ENCODE data around the gene PI16. TPM values are rescaled to one million over a fixed set of nuclear protein-coding genes. Genes with fewer than 3 reads are reported as not detected.

The PI16 gene
- total RNA-seq, 1 experiment from 2014 or later: 0.07 TPM

DNA sequence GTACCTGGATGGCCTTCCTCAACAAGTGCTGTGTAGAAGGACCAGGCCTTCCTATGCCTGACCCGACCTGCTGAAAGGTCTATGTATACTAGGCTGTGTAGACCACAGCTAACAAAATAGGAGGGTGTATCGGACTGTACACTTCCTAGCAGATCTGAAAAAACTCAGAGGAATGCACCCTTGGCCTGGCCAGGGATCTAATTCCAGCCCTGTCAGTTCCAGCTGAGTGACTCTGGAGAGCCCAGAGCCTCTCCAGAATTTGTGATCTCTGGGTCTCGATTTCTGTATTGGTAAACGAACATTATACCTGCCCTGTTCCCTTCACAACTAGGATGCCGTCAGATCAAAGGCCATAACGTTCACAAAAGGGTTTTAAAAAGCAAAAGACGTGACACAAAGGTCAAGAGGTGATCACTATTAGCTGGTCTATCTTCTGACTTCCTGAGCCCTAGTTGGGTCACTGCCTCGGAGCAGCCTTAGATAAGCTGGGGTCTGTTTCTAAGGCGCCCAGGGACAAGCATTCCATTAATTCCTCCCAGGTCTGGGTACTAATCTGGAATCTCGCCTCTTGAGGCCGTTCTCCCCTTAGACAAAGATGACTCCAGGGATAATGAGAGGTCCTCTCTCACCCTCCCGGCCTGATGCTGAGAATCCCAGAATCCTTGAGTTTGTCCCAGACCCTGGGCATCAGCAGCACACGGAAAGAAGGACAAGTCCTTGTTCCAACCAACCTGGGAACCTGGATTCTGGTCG, 17.6 kb downstream of the PI16 start:
- POLR2A ChIA-PET (ENCODE audit: unreplicated experiment): no interaction called here
- Histone ChIP-seq H3K9ac (ENCODE audit: low read length) (no peak overlapping the region), H3K9me2 (replicated peaks; ENCODE audit: low read length) (no peaks in the 10 kb centered on the region), H3K9me3 (ENCODE audit: low read length) (no peaks in the 10 kb centered on the region), H3K4me2 (ENCODE audit: low read length) (no peak overlapping the region), H2AFZ (ENCODE audit: low read length) (no peak overlapping the region), H3K4me1 (ENCODE audit: insufficient read depth, low read length) (no peaks in the 10 kb centered on the region), H3K4me3 (ENCODE audit: low read length) (no peak overlapping the region), H3K79me2 (ENCODE audit: low read length) (no peaks in the 10 kb centered on the region), H4K20me1 (ENCODE audit: low read length) (no peaks in the 10 kb centered on the region), H3F3A (ENCODE audit: low read length, unreplicated experiment) (no peaks in the 10 kb centered on the region), H3K27ac (ENCODE audit: low read length) (no peak overlapping the region), H3K27me3 (ENCODE audit: low read length) (no peaks in the 10 kb centered on the region), H3K36me3 (ENCODE audit: low read depth, low read length) (peaks cover 94% of the 10 kb centered on the region)
- TF ChIP-seq, protein P1, sequence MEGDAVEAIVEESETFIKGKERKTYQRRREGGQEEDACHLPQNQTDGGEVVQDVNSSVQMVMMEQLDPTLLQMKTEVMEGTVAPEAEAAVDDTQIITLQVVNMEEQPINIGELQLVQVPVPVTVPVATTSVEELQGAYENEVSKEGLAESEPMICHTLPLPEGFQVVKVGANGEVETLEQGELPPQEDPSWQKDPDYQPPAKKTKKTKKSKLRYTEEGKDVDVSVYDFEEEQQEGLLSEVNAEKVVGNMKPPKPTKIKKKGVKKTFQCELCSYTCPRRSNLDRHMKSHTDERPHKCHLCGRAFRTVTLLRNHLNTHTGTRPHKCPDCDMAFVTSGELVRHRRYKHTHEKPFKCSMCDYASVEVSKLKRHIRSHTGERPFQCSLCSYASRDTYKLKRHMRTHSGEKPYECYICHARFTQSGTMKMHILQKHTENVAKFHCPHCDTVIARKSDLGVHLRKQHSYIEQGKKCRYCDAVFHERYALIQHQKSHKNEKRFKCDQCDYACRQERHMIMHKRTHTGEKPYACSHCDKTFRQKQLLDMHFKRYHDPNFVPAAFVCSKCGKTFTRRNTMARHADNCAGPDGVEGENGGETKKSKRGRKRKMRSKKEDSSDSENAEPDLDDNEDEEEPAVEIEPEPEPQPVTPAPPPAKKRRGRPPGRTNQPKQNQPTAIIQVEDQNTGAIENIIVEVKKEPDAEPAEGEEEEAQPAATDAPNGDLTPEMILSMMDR (conservative IDR thresholded peaks at IDR 0.05; ENCODE audit: low read depth, low read length): no peak
- TF ChIP-seq EZH2 (IDR thresholded peaks at IDR 0.05; ENCODE audit: low read length, unreplicated experiment) (no peak), EZH2phosphoT487 (IDR thresholded peaks at IDR 0.05; ENCODE audit: borderline replicate concordance, low read length) (no peak)
- no TSS peak for BruUV-seq (replicated peaks)
- CTCF ChIA-PET: no interaction called here
- intact Hi-C loops (cut with micrococcal nuclease): no loop called here
- DNase-seq (no peak), ATAC-seq (no peak)

DNA sequence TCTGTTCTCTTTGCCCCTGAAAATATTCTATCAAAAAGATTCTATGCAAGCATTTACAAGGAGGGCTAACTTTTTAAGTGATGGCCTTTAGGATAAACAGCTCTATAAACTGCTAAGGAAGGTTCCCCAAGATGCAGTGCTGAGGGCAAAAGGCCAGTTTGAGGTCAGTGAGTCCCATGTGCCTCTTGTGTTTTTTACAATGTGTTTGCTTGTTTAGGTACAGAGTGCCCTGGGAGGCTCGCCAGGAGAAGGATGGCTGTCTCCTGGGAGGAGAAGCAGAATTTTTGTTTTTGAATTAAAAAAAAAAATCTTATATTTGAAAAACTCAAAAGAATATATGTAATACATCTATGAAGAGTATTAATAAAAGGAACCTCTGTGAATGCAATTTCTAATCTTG, 18.7 kb downstream of the PI16 start:
- ChIA-PET CTCF (no interaction called here), POLR2A (ENCODE audit: unreplicated experiment) (no interaction called here)
- Histone ChIP-seq H3K79me2 (ENCODE audit: low read length) (no peaks in the 10 kb centered on the region), H2AFZ (ENCODE audit: low read length) (no peak overlapping the region), H3K27me3 (ENCODE audit: low read length) (no peaks in the 10 kb centered on the region), H3F3A (ENCODE audit: low read length, unreplicated experiment) (no peaks in the 10 kb centered on the region), H3K9me2 (replicated peaks; ENCODE audit: low read length) (no peaks in the 10 kb centered on the region), H3K36me3 (ENCODE audit: low read depth, low read length) (peaks cover 94% of the 10 kb centered on the region), H3K4me3 (ENCODE audit: low read length) (no peak overlapping the region), H3K4me1 (ENCODE audit: insufficient read depth, low read length) (no peaks in the 10 kb centered on the region), H3K4me2 (ENCODE audit: low read length) (no peak overlapping the region), H3K9me3 (ENCODE audit: low read length) (no peaks in the 10 kb centered on the region), H3K27ac (ENCODE audit: low read length) (no peak overlapping the region), H4K20me1 (ENCODE audit: low read length) (no peaks in the 10 kb centered on the region), H3K9ac (ENCODE audit: low read length) (no peak overlapping the region)
- ATAC-seq: no peak
- TF ChIP-seq, protein P1 (conservative IDR thresholded peaks at IDR 0.05; ENCODE audit: low read depth, low read length): no peak
- TF ChIP-seq EZH2phosphoT487 (IDR thresholded peaks at IDR 0.05; ENCODE audit: borderline replicate concordance, low read length): no peak
- TF ChIP-seq EZH2 (IDR thresholded peaks at IDR 0.05; ENCODE audit: low read length, unreplicated experiment): no peak
- intact Hi-C loops (cut with micrococcal nuclease): no loop called here
- no TSS peak for BruUV-seq (replicated peaks)
- DNase-seq: no peak

DNA sequence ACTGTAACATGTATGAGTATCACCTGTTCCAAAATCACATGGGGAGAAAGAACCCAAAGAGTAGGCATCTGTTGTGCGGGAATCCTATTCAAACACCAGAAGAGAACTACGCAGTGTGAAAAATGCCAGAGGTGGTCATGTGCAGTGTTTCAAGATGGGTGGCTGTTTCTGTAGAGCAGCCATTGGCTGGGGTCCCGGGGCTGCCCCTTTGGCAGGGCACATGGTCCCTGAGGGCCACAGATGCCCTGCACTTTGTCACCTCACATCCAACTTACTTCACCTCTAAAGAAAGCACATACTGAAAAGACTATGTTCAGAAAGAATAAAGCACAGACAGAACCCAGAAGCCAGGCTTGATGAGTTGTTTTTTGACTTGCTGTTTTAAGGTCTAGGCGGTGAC, 19.1 kb downstream of the PI16 start:
- H2AFZ ChIP-seq (ENCODE audit: low read length): no peak overlapping the region
- no peak overlapping the region for H3K9ac ChIP-seq (ENCODE audit: low read length)
- POLR2A ChIA-PET (ENCODE audit: unreplicated experiment): no interaction called here
- peaks cover 3% of the 10 kb centered on the region; the same call in 1 of the 2 replicates for H4K20me1 ChIP-seq (ENCODE audit: low read length)
- TF ChIP-seq EZH2phosphoT487 (IDR thresholded peaks at IDR 0.05; ENCODE audit: borderline replicate concordance, low read length) (no peak), EZH2 (IDR thresholded peaks at IDR 0.05; ENCODE audit: low read length, unreplicated experiment) (no peak)
- TF ChIP-seq, protein P1 (conservative IDR thresholded peaks at IDR 0.05; ENCODE audit: low read depth, low read length): no peak
- no peaks in the 10 kb centered on the region for H3K9me2 ChIP-seq (replicated peaks; ENCODE audit: low read length)
- no peak for DNase-seq
- H3K27ac ChIP-seq (ENCODE audit: low read length): no peak overlapping the region
- no TSS peak for BruUV-seq (replicated peaks)
- H3K79me2 ChIP-seq (ENCODE audit: low read length): peaks cover 3% of the 10 kb centered on the region; the same call in 1 of the 2 replicates
- H3F3A ChIP-seq (ENCODE audit: low read length, unreplicated experiment): no peaks in the 10 kb centered on the region
- no peak overlapping the region for H3K4me3 ChIP-seq (ENCODE audit: low read length)
- intact Hi-C loops (cut with micrococcal nuclease): no loop called here
- no peaks in the 10 kb centered on the region for H3K4me1 ChIP-seq (ENCODE audit: insufficient read depth, low read length)
- peaks cover 94% of the 10 kb centered on the region for H3K36me3 ChIP-seq (ENCODE audit: low read depth, low read length)
- H3K27me3 ChIP-seq (ENCODE audit: low read length): no peaks in the 10 kb centered on the region
- no peak overlapping the region for H3K4me2 ChIP-seq (ENCODE audit: low read length)
- no peak for ATAC-seq
- CTCF ChIA-PET: no interaction called here
- no peaks in the 10 kb centered on the region for H3K9me3 ChIP-seq (ENCODE audit: low read length)

All from PC-3 (cell line).